CD4-positive, alpha-beta T cell treated with Interferon alpha-2 for 1 hour (primary cell): ENCODE measurements around the gene ST3GAL3.

ENCODE experiments used
- DNase-seq, 2 donors: peaks; one replicate each; pipeline ENCODE4 v3.0.0-alpha.2; 2020 to 2022

ST3GAL3 gene

GRCh38 chr1:43854473-43854872 lies 147.1 kb downstream of the ST3GAL3 start:
- DNase-seq = no peak

GRCh38 chr1:43856188-43856587 lies 148.9 kb downstream of the ST3GAL3 start:
- DNase-seq = no peak

DNA sequence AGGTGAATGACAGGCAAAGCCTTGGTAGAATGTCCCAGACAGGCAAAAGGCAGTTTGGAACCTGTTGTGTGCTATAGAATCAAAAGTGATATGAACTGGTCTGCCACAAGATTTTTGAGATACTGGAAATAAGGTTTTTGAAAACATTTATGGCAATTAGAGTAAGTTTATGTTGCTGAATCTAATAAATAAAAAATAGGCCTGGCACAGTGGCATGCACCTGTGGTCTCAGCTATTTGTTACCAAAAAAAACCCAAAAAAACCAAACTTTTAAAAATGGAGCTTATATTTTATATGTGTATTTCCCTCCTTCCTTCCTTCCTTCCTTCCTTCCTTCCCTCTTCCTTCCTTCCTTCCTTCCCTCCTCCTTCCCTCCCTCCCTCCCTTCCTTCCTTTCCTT lies 149.8 kb downstream of the ST3GAL3 start:
- DNase-seq = no peak

- no peak for DNase-seq
These were observed 151.0 kb downstream of the ST3GAL3 start for GRCh38 chr1:43858324-43858723.

DNA sequence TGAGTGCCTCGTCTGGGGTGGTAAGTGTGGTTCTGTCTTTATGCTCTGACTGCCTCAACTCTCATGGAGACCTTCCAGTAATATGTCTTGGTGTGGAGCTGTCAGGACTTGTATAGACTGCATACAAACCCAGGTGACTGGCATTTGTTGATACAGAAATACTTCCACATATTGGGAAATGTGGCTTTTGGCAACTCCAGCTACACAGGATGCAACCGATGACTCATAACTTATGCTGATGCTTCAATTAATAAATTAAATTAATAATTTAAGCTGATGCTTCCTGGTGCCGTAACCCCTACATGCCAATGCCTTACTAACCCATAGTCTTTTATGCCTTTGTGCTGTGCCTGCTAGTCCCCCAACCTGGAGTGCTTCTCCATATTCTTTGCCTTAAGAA lies 154.0 kb downstream of the ST3GAL3 start:
- no peak for DNase-seq

- no peak for DNase-seq
These were observed 154.8 kb downstream of the ST3GAL3 start for GRCh38 chr1:43861988-43862735.

DNA sequence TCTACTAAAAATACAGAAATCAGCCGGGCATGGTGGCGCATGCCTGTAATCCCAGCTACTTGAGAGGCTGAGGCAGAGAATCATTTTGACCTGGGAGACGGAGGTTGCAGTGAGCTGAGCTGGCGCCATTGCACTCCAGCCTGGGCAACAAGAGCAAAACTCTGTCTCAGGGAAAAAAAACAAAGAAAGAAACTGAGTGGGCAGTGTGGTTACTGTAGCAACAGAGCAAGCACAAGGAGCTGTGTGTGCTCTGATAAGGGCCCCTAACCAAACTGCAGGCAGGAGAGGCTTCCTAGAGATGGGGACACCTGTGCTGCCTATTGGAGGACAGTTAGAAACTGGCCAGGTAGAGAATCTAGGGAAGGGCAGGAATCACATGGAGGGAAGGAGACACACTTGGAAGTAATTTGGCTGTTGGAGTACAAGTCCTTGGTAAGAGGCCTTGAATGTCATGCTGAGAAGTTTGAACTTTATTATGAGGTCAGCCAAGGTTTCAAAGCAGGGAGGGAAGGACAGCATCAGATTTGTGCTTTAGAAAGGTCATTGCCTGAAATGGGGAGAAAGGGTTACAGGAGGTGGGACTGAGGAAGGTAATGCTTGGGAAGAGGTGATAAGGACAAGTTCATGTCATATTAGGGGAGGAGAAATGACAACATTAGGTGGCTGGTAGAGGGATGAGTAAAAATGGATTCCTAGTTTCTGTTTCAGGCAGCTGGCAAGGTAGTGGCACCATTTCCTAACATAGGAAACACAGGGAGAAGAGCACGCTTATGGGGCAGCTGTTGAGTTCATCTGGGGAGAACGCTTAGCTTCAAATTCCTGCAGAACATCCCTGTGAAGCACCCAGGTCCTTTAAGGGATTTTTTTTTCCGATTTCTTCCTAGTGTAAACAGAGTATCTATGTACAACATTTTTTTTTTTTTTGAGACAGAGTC lies 157.0 kb downstream of the ST3GAL3 start:
- no peak for DNase-seq

DNA sequence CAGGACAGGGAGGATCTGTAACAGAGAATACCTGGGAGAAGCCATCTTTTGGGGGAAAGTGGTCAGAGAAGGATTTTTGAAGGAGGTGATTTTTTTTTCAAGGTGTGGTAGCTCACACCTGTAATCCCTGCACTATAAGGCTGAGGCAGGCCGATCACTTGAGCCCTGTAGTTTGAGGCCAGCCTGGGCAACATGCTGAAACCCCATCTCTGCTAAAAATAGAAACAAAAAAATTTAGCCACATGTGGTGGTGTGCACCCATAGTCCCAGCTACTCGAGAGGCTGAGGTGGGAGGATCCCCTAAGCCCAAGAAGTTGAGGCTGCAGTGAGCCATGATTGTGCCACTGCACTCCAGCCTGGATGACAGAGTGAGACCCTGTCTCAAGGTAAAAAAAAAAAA lies 158.9 kb downstream of the ST3GAL3 start:
- DNase-seq = no peak

DNA sequence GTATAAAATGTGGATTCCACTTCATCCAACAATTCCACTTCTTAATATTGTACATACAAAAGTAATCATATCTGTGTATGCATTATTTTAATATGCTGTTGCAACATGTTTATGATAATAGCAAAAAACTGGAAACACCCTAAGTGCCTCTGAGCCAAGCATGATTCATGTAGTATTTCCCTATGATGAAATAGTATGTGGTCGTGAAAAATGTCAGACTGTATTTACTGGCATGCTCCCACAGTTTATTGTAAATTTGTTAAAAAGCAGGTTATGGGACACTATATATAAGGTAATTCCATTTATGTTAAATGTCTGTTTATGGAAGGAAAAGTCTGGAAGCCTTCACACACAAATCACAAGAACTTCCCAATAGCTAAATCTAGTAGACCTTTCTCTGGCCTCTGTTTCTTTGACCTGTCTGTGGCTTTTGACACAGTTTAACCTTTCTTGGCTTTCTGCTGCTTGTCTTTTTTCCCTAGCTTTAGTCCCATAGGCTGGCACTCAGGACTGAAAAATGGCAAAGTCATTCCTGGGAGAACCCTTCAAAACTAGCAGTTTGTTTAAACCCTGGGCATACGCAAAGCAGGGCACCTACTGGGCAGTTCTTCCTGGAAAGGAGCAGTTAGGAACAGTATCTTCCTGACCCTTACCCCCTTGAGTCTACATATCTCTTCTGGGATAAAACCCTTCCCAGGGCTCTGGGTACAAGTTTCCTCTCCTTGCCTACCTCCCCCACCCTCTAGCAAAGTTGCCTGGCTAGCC lies 160.8 kb downstream of the ST3GAL3 start:
- no peak for DNase-seq

DNA sequence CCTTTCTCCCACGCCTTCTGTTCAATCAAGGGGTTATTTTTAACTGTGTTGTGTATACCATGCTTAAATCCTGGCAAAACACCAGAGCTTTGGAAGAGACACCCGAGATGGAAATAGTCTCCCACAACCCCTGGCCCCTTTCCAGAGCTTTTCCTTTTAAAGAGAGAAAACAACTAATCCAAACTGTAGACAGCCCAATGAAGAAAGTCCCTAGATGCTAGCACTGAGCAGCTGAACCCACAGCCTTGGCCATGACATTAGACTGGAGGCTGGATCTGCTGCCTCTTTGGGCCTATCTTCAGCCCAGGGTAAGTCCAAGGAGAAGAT lies 161.4 kb downstream of the ST3GAL3 start:
- DNase-seq = no peak

- no peak for DNase-seq
These were observed 163.0 kb downstream of the ST3GAL3 start for GRCh38 chr1:43870306-43870705.

GRCh38 chr1:43871181-43871910 lies 164.0 kb downstream of the ST3GAL3 start:
- no peak for DNase-seq

GRCh38 chr1:43872280-43872679 lies 164.9 kb downstream of the ST3GAL3 start:
- DNase-seq = no peak

DNA sequence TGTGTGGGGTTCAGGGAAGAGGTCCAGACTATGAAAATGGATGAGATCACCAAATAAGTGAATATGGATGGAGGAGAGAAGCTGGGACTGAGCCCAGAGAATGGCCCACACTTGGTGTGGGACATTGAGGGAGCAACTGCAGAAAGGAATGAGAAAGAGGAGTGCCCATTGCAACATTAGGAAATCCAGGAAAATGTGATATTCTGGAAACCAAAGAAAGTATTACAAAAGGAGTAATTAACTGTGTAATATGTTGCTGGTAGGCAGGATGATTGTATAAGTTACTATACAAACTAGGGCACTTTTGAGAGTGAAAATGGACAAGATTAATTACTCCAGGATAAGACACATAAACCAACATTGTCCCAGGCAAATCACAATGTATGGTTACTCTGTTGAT lies 166.5 kb downstream of the ST3GAL3 start:
- DNase-seq = no peak

DNA sequence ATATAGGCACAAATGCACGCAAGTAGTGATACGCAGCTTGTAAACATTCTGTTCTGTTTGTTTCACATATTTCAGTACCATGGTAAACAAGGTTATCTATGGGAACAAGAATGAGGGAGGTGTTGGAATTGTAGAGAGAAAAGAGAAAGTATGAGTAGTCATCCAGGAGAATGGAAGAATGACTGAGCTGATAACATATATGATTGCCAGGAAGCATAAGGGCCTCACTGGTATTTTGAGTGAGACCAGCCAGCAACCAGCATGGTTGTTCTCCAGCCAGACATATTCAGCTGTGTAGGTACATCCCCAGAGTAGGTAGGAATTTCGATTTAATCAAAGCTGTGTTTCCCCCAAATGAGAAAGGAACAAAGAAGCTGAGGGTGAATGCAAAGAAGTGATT lies 167.4 kb downstream of the ST3GAL3 start:
- DNase-seq = no peak

- no peak for DNase-seq
These were observed 168.0 kb downstream of the ST3GAL3 start for GRCh38 chr1:43875331-43875730.

DNA sequence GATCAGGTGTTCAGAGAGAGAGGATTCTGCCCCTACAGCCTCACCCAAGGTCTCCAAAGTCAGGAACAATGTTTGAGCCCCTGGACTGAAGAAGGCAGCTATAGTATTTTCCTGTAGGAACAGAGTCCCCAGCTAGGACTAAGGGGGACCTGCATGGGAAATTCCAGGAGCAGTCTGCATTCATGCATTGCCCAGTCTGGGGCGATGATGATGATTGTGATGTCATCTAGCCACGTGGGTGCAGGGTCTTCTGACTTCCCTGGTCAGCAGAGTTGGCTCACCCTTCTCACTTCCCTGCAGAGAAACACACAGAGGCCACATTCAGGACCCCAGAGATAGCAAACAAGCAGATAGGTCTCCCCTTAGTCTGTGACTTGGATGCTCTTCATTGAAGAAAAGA lies 169.8 kb downstream of the ST3GAL3 start:
- no peak for DNase-seq

- no peak for DNase-seq
These were observed 171.1 kb downstream of the ST3GAL3 start for GRCh38 chr1:43878440-43878839.

- no peak for DNase-seq
These were observed 171.5 kb downstream of the ST3GAL3 start for GRCh38 chr1:43878854-43879253.

GRCh38 chr1:43879414-43879813 lies 172.1 kb downstream of the ST3GAL3 start:
- DNase-seq = no peak

GRCh38 chr1:43879996-43880395 lies 172.7 kb downstream of the ST3GAL3 start:
- DNase-seq = no peak

DNA sequence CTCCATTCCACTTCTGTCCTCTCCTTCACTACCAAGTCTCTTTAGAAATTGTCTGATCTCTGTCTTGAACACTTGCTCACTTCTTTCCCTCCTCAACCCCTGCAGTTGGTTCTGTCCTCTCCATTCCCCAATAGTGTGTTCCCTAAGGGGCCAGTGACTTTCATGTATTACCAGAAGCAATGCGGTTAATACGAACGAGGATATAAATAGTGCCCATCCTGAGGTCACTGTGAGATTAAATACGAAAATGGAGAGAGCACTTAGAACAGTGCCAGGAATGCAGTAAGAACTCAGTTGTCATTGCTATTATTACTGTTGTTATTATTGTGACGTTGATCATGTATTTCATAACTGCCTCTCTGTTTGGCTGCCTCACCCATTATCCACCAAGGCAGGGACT lies 173.3 kb downstream of the ST3GAL3 start:
- no peak for DNase-seq

- no peak for DNase-seq
These were observed 174.1 kb downstream of the ST3GAL3 start for GRCh38 chr1:43881415-43881814.
